Subcutaneous abdominal adipose tissue (tissue), 5 donors: ENCODE results near the gene STRN3.
"Not testable (repeated sequence)": the region's sequence is repeated elsewhere in the genome, so short reads cannot be mapped to it uniquely, and the experiment has no call there.

Experiments used
- H3K27ac ChIP-seq: one replicate; pipeline ENCODE4 v1.7.0; 2013; ENCODE audit warnings: low read depth, mild to moderate bottlenecking, inconsistent platforms, low read length, moderate library complexity
- H3K27me3 ChIP-seq, 5 donors: one replicate each; pipeline ENCODE4 v1.7.0; 2013; ENCODE audit warnings: low read length in 5 of 5, inconsistent platforms in 1 of 5; ENCODE audit not compliant: control insufficient read depth in 5 of 5, insufficient read depth in 4 of 5
- H3K36me3 ChIP-seq, 5 donors: one replicate each; pipeline ENCODE4 v1.7.0; 2013; ENCODE audit warnings: low read length in 5 of 5; ENCODE audit not compliant: control insufficient read depth in 5 of 5, insufficient read depth in 5 of 5
- H3K4me1 ChIP-seq, 5 donors: one replicate each; pipeline ENCODE4 v1.7.0; 2013; ENCODE audit warnings: low read length in 5 of 5, mild to moderate bottlenecking in 3 of 5, moderate library complexity in 1 of 5; ENCODE audit not compliant: control insufficient read depth in 5 of 5, insufficient read depth in 5 of 5
- H3K4me3 ChIP-seq, 5 donors: one replicate each; pipeline ENCODE4 v1.7.0; 2013; ENCODE audit warnings: low read length in 5 of 5, low read depth in 1 of 5
- H3K9ac ChIP-seq, 5 donors: one replicate each; pipeline ENCODE4 v1.7.0; 2013; ENCODE audit warnings: low read length in 5 of 5, mild to moderate bottlenecking in 4 of 5, moderate library complexity in 3 of 5
- H3K9me3 ChIP-seq, 5 donors: one replicate each; pipeline ENCODE4 v1.7.0; 2013; ENCODE audit warnings: low read length in 5 of 5; ENCODE audit not compliant: control insufficient read depth in 5 of 5
- donor health status: healthy.
- donor health status: healthy.
- donor health status: healthy.
- donor health status: healthy.
- donor health status: healthy.

Gene STRN3

GRCh38 chr14:30994681-30995620, 31.2 kb downstream of the STRN3 start:
- Histone ChIP-seq H3K9ac (peak overlapping the region in 2 of 5 donors; percentile 16 to 56), H3K27me3 (no peaks in the 10 kb centered on the region), H3K4me3 (no peak overlapping the region), H3K36me3 (peaks cover 0 to 2% (median 0%) of the 10 kb centered on the region in 5 donors), H3K27ac (peak overlapping the region; percentile 67), H3K4me1 (peaks cover 1 to 35% (median 26%) of the 10 kb centered on the region in 5 donors), H3K9me3 (peaks cover 0 to 10% (median 7%) of the 10 kb centered on the region in 5 donors)

GRCh38 chr14:30993071-30993470, 33.1 kb downstream of the STRN3 start:
- Histone ChIP-seq H3K27ac (no peak overlapping the region), H3K9me3 (peaks cover 0 to 5% (median 2%) of the 10 kb centered on the region in 5 donors), H3K4me3 (no peak overlapping the region), H3K4me1 (peaks cover 1 to 35% (median 26%) of the 10 kb centered on the region in 5 donors), H3K27me3 (no peaks in the 10 kb centered on the region), H3K9ac (no peak overlapping the region), H3K36me3 (no peaks in the 10 kb centered on the region)

GRCh38 chr14:30991408-30991807, 34.8 kb downstream of the STRN3 start:
- Histone ChIP-seq H3K4me1 (peaks cover 1 to 35% (median 26%) of the 10 kb centered on the region in 5 donors), H3K36me3 (no peaks in the 10 kb centered on the region), H3K27me3 (no peaks in the 10 kb centered on the region), H3K4me3 (no peak overlapping the region), H3K27ac (no peak overlapping the region), H3K9me3 (no peaks in the 10 kb centered on the region), H3K9ac (peak overlapping the region in 1 of 5 donors; percentile 59)

GRCh38 chr14:30990770-30991169, 35.4 kb downstream of the STRN3 start:
- H3K4me3 ChIP-seq, result no peak overlapping the region
- no peaks in the 10 kb centered on the region for H3K36me3 ChIP-seq
- H3K9ac ChIP-seq, result peak overlapping the region in 1 of 5 donors; percentile 30
- H3K4me1 ChIP-seq, result peaks cover under 1 to 29% (median 21%) of the 10 kb centered on the region in 5 donors
- H3K9me3 ChIP-seq, result no peaks in the 10 kb centered on the region
- no peaks in the 10 kb centered on the region for H3K27me3 ChIP-seq
- no peak overlapping the region for H3K27ac ChIP-seq

GRCh38 chr14:30988509-30988908, 37.7 kb downstream of the STRN3 start:
- no peaks in the 10 kb centered on the region for H3K36me3 ChIP-seq
- H3K4me3 ChIP-seq, result no peak overlapping the region
- no peaks in the 10 kb centered on the region for H3K9me3 ChIP-seq
- no peaks in the 10 kb centered on the region for H3K27me3 ChIP-seq
- peaks cover 0 to 12% (median 9%) of the 10 kb centered on the region in 5 donors for H3K4me1 ChIP-seq
- H3K27ac ChIP-seq, result peak overlapping the region; percentile 11
- H3K9ac ChIP-seq, result no peak overlapping the region

GRCh38 chr14:30985796-30986195, 40.4 kb downstream of the STRN3 start:
- Histone ChIP-seq H3K9ac (peak overlapping the region in 1 of 5 donors; percentile 17), H3K9me3 (no peaks in the 10 kb centered on the region), H3K4me1 (peaks cover 0 to 4% (median 3%) of the 10 kb centered on the region in 5 donors), H3K4me3 (no peak overlapping the region), H3K27ac (no peak overlapping the region), H3K36me3 (no peaks in the 10 kb centered on the region), H3K27me3 (no peaks in the 10 kb centered on the region)

- H3K9ac ChIP-seq, result no peak overlapping the region
- H3K9me3 ChIP-seq, result no peaks in the 10 kb centered on the region
- no peak overlapping the region for H3K27ac ChIP-seq
- H3K4me3 ChIP-seq, result no peak overlapping the region
- no peaks in the 10 kb centered on the region for H3K36me3 ChIP-seq
- H3K4me1 ChIP-seq, result peaks cover 0 to 3% (median 0%) of the 10 kb centered on the region in 5 donors
- H3K27me3 ChIP-seq, result no peaks in the 10 kb centered on the region
Measured at GRCh38 chr14:30983858-30984257, 42.3 kb downstream of the STRN3 start.

GRCh38 chr14:30982533-30982932, 43.6 kb downstream of the STRN3 start:
- H3K9ac ChIP-seq, result no peak overlapping the region
- H3K9me3 ChIP-seq, result no peaks in the 10 kb centered on the region
- H3K27me3 ChIP-seq, result no peaks in the 10 kb centered on the region
- no peak overlapping the region for H3K27ac ChIP-seq
- no peak overlapping the region for H3K4me3 ChIP-seq
- H3K36me3 ChIP-seq, result no peaks in the 10 kb centered on the region
- peaks cover 0 to 3% (median 0%) of the 10 kb centered on the region in 5 donors for H3K4me1 ChIP-seq

GRCh38 chr14:30980980-30981379, 45.2 kb downstream of the STRN3 start:
- no peaks in the 10 kb centered on the region for H3K27me3 ChIP-seq
- H3K9me3 ChIP-seq, result no peaks in the 10 kb centered on the region
- H3K4me1 ChIP-seq, result peaks cover 0 to 7% (median 0%) of the 10 kb centered on the region in 5 donors
- no peak overlapping the region for H3K9ac ChIP-seq
- H3K4me3 ChIP-seq, result no peak overlapping the region
- no peak overlapping the region for H3K27ac ChIP-seq
- H3K36me3 ChIP-seq, result no peaks in the 10 kb centered on the region

- not testable (repeated sequence) for H3K9me3 ChIP-seq, H3K27me3 ChIP-seq, H3K4me3 ChIP-seq, H3K27ac ChIP-seq, H3K36me3 ChIP-seq, H3K9ac ChIP-seq
- H3K4me1 ChIP-seq, result peaks cover 0 to 15% (median 4%) of the 10 kb centered on the region in 5 donors
Measured at GRCh38 chr14:30980106-30980704, 46.0 kb downstream of the STRN3 start.
